ENCODE results near the gene REPIN1.

- TF ChIP-seq CTCF (IDR thresholded peaks at IDR 0.05; ENCODE audit: poor library complexity): no peak
- no peak for TF ChIP-seq EZH2 (IDR thresholded peaks at IDR 0.05; ENCODE audit: borderline replicate concordance)
Measured at GRCh38 chr7:150329331-150330120, 39.1 kb upstream of the REPIN1 start.
